Measurements from ENCODE around the gene LLGL2.
A peak's percentile ranks its signal among the peaks of the same experiment; 100 is the strongest.
"Not testable (repeated sequence)": the region's sequence is repeated elsewhere in the genome, so short reads cannot be mapped to it uniquely, and the experiment has no call there.

The LLGL2 gene

DNA sequence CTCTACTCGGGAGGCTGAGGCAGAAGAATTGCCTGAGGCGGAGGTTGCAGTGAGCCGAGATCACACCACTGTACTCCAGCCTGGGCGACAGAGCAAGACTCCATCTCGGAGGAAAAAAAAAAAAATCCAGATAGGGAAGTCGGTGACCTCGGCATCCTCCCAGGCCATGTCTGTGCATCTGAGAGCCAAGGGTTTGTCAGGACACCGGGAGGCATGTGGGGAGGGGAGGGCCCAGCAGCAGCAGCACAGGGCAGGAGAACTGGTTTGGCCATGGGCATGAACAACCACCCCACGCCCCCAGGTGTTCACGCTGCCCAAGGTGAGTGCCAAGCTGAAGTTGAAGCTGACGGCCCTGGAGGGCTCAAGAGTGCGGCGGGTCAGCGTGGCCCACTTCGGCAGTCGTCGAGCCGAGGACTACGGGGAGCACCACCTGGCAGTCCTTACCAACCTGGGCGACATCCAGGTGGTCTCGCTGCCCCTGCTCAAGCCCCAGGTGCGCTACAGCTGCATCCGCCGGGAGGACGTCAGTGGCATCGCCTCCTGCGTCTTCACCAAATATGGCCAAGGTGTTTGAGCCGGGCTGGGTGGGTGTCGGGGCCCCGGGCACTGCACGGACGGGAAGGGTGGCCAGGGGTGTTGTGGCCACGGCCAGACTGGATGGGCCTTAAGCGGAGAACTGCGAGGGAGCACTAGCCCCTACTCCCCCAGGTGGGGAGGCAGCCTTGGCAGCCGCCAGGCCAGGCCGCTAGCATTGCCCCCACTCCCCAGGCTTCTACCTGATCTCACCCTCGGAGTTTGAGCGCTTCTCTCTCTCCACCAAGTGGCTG lies 47.4 kb downstream of the LLGL2 start:
- DNase-seq, result no peak

DNA sequence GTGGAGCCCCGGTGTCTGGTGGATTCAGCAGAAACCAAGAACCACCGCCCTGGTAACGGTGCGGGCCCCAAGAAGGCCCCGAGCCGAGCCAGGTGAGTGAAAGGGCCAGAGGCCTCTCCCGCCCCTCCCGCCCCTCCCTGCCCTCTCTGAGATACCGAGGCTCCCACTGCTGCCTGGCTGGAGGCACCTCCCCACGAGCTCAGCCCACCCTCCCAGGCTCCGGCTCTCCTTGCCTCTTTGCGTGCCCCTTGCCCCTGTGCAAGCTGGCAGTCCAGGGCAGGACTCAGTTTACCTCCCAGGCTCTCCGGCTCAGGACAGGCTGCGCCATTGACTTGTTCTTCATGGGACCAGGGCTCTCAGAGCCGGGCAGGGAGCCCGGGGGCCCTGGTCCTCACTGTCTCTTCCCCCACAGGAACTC lies 48.1 kb downstream of the LLGL2 start:
- DNase-seq, result no peak

DNA sequence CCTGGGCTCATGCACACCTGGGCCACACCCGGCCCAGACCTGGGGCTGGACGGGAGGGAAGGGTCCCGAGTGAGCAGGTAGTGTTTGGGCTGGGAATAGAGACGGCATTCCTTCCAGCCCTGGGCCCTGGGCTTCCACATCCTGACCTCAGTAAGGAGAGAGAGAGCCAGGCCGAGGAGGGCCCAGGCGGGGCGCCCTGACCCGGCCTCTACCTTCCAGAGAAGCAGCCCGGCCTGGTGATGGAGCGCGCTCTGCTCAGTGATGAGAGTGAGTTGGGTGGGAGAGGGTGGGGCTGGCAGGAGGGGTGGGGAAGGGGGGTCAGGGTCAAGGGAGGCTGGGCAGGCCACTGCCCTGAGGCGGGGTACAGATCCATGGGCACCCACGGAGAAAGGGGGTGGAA lies 48.5 kb downstream of the LLGL2 start:
- no peak for DNase-seq

DNA sequence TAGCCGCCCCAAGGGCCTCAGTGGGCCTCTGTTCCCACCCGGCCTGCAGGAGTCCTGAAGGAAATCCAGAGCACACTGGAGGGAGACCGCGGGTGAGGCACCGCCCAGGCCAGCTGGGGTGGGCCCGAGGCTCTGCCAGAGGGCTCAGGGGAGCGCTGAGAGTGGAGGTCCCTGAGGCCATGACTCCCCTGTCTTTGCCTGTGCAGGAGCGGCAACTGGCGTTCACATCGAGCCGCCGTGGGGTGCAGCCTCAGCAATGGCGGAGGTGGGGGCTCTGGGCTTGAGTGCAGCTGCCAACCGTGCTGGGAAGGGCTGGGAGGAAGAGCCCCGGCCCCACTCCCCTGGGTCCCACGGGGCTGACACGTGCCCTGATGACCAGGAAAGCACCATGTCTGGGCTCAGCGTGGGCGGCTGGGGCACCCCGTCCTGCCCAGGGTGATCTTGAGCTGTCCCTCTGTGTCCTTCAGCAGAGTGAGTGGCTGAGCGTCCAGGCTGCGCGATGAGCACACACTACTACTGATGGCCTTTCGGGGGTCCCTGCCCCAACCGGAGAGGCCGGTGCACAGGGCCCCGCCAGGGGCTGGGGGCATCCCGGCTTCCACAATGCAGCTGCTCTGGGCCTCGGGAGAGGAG lies 49.0 kb downstream of the LLGL2 start:
- DNase-seq, result no peak

DNA sequence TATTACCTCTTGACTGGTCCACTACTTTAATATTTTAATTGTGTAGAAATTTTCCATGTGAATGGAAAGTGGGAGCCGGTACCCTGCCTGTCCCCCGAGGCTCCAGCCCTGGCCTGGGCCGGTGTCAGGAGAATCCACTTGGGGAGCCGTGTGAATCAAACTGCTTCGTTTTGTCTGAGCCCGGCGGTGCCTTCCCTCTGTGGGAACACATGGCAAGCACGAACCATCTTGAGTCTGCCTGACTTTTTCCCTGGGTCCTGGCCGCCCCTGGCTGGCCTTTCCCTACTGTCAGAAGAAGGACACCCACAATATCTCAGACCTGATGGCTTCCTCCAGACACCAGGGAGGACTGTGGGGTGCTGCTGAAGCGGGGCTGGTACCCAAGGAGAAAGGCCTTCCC lies 49.7 kb downstream of the LLGL2 start:
- no peak for DNase-seq

- DNase-seq, result no peak
These were observed 50.2 kb downstream of the LLGL2 start for GRCh38 chr17:75575728-75576127.

DNA sequence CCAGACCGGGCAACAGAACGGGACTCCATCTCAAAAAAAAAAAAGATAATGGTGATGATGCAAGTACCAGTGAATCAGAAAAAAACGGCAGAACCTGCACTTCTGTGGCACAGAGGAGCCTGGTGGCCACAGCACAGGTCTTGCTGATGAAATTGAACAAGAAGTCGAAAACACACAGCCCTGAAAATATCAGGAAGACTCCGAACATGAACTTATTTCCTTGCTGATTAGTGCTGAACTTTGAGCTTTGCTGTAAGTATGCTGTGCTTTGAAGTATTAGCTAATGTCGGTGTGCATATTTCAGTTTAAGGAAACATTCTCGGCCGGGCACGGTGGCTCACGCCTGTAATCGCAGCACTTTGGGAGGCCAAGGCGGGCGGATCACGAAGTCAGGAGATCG lies 51.2 kb downstream of the LLGL2 start:
- no peak for DNase-seq

GRCh38 chr17:75581121-75581725 lies 55.7 kb downstream of the LLGL2 start:
- DNase-seq, result not testable (repeated sequence)

- not testable (repeated sequence) for DNase-seq
These were observed 57.7 kb downstream of the LLGL2 start for GRCh38 chr17:75583197-75583596.

DNA sequence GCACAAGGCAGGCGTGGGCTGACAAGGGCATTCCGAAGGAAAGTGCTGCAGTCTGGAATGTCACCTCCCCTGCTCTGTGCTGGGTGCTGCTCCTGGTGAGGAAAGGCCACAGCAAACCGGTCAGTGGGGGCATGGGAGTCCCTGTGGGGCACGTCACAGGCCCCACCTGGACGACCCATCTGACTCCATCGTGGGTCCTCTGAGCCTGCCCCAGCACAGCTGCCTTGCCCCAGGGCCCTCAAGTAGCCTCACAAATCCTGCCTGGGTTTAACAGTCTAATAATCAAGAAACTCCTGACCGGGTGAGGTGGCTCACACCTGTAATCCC lies 59.3 kb downstream of the LLGL2 start:
- no peak for DNase-seq

- DNase-seq, result peak; percentile 37
These were observed 62.4 kb downstream of the LLGL2 start, which contains the start of gene MYO15B for GRCh38 chr17:75587675-75588595. TSS of gene MYO15B (plus strand) at chr17:75587800. CDS start at chr17:75588058, 258 bp downstream.

DNA sequence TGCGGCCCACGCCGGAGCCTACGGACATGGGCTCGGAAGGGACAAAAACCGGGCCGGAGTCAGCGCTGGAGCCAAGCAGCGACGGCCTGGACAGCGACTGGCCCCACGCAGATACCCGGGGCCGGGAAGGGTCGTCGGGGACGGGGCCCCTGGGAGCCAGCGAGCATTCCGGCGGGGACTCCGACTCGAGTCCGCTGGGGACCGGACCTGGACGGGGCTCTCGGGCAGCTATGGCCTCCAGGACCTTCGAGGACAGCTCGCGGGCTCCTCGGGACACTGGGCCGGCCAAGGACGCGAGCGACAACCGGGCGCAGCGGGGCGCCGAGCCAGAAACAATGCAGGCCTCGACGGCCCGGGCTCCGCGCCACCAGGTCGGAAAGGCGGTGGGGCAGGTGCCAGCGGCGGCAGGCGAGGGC lies 63.1 kb downstream of the LLGL2 start:
- DNase-seq, result peak; percentile 60

GRCh38 chr17:75589012-75589918 lies 63.8 kb downstream of the LLGL2 start:
- peak; percentile 90 for DNase-seq

- no peak for DNase-seq
These were observed 64.4 kb downstream of the LLGL2 start for GRCh38 chr17:75589919-75590303.

DNA sequence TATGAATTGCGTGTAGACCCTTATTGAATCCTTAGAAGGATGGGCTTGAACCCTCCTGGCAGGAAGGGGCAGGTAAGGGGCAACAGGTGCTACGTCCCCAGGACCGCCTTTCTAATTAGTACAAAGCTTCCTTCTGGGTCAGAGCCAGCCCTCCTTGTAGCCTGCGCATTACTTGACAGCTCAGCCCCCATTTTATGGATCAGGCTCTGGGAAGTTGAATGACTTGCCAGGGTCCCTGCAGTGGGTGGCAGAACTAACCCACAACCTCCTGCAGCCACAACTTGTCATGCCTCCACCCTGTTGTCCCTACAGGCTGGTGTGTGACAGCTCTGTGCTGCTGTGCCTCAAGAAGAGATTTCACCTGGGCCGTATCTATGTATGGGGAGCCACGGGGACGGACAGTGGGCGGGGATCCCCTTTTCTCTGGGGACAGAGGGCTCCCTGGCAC lies 64.8 kb downstream of the LLGL2 start:
- DNase-seq, result no peak

DNA sequence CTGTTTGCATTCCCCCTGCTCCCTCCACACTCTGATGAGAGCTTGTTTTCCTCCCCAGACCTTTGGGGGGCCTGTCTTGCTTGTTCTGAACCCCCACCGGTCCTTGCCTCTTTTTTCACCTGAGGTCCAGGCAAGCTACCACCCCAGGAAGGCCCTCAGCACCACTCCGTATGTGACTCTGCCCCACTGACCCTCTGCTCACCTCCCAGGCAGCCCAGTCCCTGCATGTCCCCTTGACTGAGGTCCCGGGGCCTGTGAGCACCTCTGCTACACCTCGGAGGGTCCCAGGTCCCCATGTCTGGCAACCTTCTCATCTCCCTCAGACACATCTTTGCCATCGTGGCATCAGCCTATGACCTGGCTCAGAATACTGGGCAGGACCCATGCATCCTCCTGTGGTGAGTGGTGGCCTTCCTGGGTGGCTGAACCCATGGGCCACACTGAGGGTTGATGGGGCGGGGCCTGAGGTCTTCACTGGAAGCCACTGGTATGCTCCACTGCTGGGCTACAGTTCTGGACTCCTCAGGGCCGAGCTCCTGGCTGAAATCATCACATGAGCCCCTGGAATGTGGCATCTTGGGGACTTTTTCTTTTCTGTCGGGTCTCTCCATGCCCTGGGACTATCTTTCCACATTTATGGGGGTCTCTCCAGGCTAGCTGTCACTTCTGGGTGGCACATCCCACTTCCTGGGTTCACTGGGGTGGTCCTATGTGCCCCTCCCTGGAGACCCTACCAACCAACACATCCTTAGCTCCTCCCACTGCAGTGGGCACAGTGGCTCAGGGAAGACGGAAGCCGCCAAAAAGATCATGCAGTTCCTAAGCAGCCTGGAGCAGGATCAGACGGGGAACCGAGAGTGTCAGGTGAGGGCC lies 65.6 kb downstream of the LLGL2 start:
- DNase-seq, result no peak

- no peak for DNase-seq
These were observed 66.3 kb downstream of the LLGL2 start for GRCh38 chr17:75591722-75592302.

DNA sequence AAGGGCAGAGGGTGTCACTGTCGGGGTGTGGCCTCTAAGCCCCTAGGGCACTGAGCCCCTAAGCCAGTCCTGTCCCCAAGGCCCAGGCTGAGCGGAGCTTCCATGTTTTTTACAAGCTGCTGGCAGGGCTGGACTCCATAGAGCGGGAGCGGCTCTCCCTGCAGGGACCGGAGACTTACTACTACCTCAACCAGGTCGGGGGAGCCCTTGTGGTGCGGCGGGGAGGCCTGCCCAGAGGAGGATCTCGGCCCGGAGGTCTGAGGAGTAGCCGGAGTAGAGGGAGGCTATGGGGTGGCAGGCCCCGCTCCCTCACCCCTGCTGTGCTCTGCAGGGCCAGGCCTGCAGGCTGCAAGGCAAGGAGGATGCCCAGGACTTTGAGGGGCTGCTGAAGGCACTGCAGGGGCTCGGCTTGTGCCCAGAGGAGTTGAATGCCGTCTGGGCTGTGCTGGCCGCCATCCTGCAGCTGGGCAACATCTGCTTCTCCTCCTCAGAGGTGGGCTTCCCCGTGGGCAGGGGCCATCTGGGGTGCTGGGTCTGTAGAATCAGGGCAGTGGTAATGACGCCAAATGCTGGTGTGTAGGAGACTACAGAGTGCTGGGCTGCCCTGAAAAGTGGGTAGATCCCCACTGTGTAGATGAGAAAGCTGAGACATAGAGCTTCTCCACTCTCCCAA lies 67.0 kb downstream of the LLGL2 start:
- no peak for DNase-seq

DNA sequence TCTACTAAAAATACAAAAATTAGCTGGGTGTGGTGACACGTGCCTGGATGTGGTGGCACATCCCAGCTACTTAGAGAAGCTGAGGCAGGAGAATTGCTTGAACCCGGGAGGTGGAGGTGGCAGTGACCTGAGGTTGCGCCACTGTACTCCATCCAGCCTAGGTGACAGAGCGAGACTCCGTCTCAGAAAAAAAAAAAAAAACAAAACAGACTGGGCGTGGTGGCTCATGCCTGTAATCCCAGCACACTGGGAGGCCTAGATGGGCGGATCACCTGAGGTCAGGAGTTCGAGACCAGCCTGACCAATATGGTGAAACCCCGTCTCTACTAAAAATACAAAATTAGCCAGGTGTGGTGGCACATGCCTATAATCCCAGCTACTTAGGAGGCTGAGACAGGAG lies 67.9 kb downstream of the LLGL2 start:
- DNase-seq, result not testable (repeated sequence)

All from NCI-H774 (cell line).